ENCODE measurements around the gene AAK1.

DNA sequence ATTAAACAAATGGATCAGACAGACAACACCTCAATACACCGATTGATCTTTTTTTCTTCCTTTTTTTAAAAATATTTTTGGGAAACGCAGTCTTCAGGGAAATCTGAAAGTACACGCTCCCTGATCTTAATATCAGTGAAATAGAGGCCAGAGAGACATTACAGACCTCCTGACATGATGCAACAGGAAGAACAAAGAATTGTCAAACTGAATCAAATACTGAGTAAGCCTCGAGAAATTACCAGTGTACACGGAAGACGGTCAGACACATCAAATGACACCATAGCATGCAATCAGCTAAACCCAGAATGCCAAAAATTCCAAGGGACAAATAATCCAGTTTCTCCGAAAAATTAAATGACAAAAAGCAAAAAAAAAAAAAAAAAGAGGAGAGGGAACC, 126.1 kb downstream of the AAK1 start:
- TF ChIP-seq, protein P1, sequence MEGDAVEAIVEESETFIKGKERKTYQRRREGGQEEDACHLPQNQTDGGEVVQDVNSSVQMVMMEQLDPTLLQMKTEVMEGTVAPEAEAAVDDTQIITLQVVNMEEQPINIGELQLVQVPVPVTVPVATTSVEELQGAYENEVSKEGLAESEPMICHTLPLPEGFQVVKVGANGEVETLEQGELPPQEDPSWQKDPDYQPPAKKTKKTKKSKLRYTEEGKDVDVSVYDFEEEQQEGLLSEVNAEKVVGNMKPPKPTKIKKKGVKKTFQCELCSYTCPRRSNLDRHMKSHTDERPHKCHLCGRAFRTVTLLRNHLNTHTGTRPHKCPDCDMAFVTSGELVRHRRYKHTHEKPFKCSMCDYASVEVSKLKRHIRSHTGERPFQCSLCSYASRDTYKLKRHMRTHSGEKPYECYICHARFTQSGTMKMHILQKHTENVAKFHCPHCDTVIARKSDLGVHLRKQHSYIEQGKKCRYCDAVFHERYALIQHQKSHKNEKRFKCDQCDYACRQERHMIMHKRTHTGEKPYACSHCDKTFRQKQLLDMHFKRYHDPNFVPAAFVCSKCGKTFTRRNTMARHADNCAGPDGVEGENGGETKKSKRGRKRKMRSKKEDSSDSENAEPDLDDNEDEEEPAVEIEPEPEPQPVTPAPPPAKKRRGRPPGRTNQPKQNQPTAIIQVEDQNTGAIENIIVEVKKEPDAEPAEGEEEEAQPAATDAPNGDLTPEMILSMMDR (IDR thresholded peaks at IDR 0.05), result no peak
- TF ChIP-seq, protein P2, sequence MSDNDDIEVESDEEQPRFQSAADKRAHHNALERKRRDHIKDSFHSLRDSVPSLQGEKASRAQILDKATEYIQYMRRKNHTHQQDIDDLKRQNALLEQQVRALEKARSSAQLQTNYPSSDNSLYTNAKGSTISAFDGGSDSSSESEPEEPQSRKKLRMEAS (IDR thresholded peaks at IDR 0.05; ENCODE audit: low read depth), result no peak
- no peak for TF ChIP-seq POLR2AphosphoS5 (IDR thresholded peaks at IDR 0.05; ENCODE audit: low read depth, low read length)
- TF ChIP-seq TAF1 (IDR thresholded peaks at IDR 0.05; ENCODE audit: borderline replicate concordance, low read depth, low read length), result no peak
- TF ChIP-seq, protein P3, sequence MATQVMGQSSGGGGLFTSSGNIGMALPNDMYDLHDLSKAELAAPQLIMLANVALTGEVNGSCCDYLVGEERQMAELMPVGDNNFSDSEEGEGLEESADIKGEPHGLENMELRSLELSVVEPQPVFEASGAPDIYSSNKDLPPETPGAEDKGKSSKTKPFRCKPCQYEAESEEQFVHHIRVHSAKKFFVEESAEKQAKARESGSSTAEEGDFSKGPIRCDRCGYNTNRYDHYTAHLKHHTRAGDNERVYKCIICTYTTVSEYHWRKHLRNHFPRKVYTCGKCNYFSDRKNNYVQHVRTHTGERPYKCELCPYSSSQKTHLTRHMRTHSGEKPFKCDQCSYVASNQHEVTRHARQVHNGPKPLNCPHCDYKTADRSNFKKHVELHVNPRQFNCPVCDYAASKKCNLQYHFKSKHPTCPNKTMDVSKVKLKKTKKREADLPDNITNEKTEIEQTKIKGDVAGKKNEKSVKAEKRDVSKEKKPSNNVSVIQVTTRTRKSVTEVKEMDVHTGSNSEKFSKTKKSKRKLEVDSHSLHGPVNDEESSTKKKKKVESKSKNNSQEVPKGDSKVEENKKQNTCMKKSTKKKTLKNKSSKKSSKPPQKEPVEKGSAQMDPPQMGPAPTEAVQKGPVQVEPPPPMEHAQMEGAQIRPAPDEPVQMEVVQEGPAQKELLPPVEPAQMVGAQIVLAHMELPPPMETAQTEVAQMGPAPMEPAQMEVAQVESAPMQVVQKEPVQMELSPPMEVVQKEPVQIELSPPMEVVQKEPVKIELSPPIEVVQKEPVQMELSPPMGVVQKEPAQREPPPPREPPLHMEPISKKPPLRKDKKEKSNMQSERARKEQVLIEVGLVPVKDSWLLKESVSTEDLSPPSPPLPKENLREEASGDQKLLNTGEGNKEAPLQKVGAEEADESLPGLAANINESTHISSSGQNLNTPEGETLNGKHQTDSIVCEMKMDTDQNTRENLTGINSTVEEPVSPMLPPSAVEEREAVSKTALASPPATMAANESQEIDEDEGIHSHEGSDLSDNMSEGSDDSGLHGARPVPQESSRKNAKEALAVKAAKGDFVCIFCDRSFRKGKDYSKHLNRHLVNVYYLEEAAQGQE (IDR thresholded peaks at IDR 0.05; ENCODE audit: low read depth, low read length), result no peak
- no peak for TF ChIP-seq RAD21 (IDR thresholded peaks at IDR 0.05; ENCODE audit: low read length)
- no peak for TF ChIP-seq FOXM1 (IDR thresholded peaks at IDR 0.05; ENCODE audit: low read depth)
- TF ChIP-seq EP300 (IDR thresholded peaks at IDR 0.05; ENCODE audit: borderline replicate concordance in 1 of 2, low read depth in 1 of 2, low read length in 1 of 2), result no peak
- no peak for TF ChIP-seq GABPA (IDR thresholded peaks at IDR 0.05; ENCODE audit: low read depth)
- TF ChIP-seq RCOR1 (IDR thresholded peaks at IDR 0.05; ENCODE audit: low read length), result no peak
- no peak for TF ChIP-seq RFX5 (IDR thresholded peaks at IDR 0.05; ENCODE audit: low read length)
- no peak for TF ChIP-seq EZH2phosphoT487 (IDR thresholded peaks at IDR 0.05; ENCODE audit: borderline replicate concordance, low read depth)
- TF ChIP-seq SMC3 (IDR thresholded peaks at IDR 0.05; ENCODE audit: low read depth, low read length), result no peak
